GM10248 (cell line): ENCODE measurements around the gene SOX15.

Experiments
- CTCF ChIA-PET: fragments of 300-600 bp; sonication (Branson Sonifier 250); formaldehyde crosslinking; extraction: SDS; loops from one replicate; lab custom pipeline; 2021; ENCODE audit warnings: antibody characterized with exemption; lab: Yijun Ruan, JAX
- POLR2A ChIA-PET: fragments of 350-650 bp; sonication (Branson Sonifier 250); formaldehyde crosslinking; extraction: SDS; loops from one replicate; lab custom pipeline; 2020; ENCODE audit warnings: antibody characterized with exemption; lab: Yijun Ruan, JAX
- DNase-seq: peaks from one replicate; pipeline ENCODE4 v3.0.0; 2012; ENCODE audit errors: extremely low spot score
- TF ChIP-seq, protein P1 (sequence below): IDR thresholded peaks from 2 replicates; pipeline ENCODE4 v1.5.1; 2012; ENCODE audit warnings: mild to moderate bottlenecking, low read depth; ENCODE audit errors: extremely low read depth, missing control alignments, control extremely low read depth

Gene SOX15

DNA sequence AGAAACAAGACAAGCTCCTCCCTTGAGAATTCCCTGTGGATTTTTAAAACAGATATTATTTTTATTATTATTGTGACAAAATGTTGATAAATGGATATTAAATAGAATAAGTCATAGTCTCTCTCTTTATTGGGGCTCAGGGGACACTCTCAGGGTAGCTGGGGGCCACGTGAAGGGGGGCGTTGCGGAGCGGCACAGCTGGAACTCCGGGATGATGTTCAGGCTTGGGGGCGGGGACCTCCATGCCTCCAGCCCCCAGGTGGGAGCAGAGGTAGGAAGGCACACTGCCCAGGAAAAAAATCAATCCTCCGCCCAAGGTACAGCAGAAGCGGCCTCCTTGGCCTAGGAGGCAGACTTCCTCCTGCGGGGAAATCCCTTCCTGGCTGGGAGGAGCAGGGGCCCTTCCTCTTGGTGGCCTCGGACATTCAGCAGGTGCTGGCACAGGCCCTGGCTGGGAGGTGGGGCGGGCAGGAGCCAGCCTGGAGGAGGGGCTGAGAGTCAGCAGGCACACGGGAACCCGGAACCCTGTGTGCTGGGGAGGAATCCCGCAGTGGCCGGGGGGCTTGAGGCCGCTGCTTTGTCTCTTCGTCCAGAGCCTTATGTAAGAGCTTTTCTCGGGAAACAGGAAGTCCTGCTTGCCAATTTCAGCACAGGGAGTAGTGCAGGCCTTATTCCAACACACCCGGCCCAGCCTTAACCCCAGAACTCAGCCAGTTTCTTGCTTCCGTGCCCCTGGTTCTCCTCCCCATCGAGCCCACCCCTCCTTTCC is 31.9 kb downstream of the SOX15 start:
- peak; percentile 59 for DNase-seq
- TF ChIP-seq, protein P1, sequence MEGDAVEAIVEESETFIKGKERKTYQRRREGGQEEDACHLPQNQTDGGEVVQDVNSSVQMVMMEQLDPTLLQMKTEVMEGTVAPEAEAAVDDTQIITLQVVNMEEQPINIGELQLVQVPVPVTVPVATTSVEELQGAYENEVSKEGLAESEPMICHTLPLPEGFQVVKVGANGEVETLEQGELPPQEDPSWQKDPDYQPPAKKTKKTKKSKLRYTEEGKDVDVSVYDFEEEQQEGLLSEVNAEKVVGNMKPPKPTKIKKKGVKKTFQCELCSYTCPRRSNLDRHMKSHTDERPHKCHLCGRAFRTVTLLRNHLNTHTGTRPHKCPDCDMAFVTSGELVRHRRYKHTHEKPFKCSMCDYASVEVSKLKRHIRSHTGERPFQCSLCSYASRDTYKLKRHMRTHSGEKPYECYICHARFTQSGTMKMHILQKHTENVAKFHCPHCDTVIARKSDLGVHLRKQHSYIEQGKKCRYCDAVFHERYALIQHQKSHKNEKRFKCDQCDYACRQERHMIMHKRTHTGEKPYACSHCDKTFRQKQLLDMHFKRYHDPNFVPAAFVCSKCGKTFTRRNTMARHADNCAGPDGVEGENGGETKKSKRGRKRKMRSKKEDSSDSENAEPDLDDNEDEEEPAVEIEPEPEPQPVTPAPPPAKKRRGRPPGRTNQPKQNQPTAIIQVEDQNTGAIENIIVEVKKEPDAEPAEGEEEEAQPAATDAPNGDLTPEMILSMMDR: no peak
- CTCF ChIA-PET: interaction anchor here (0.7 to 6.5 kb wide), 7 partner anchors 8 to 231 kb away, joined by 3 to 55 read pairs (median 3); partner anchors contain the start of genes KCTD11, TMEM102 and TMEM95
- POLR2A ChIA-PET: interaction anchor here (0.6 kb wide), 1 partner anchor 21 kb away, joined by 3 read pairs; the partner anchor contains the start of gene CD68

DNA sequence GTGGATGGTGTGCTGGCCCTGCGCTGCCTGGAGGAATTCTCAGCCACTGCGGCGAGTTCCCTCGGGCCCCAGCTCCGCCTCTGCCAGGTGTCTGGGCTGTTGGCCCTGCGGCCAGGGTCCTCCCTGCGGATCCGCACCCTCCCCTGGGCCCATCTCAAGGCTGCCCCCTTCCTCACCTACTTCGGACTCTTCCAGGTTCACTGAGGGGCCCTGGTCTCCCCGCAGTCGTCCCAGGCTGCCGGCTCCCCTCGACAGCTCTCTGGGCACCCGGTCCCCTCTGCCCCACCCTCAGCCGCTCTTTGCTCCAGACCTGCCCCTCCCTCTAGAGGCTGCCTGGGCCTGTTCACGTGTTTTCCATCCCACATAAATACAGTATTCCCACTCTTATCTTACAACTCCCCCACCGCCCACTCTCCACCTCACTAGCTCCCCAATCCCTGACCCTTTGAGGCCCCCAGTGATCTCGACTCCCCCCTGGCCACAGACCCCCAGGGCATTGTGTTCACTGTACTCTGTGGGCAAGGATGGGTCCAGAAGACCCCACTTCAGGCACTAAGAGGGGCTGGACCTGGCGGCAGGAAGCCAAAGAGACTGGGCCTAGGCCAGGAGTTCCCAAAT is 32.6 kb downstream of the SOX15 start:
- CTCF ChIA-PET: interaction anchor here (0.7 to 6.5 kb wide), 5 partner anchors 9 to 230 kb away, joined by 3 to 55 read pairs (median 3); partner anchors contain the start of genes KCTD11 and TMEM95
- POLR2A ChIA-PET: interaction anchor here (1.0 kb wide), 1 partner anchor 16 kb away, joined by 3 read pairs; no protein-coding TSS in a partner anchor
- TF ChIP-seq, protein P1: no peak
- no peak for DNase-seq

DNA sequence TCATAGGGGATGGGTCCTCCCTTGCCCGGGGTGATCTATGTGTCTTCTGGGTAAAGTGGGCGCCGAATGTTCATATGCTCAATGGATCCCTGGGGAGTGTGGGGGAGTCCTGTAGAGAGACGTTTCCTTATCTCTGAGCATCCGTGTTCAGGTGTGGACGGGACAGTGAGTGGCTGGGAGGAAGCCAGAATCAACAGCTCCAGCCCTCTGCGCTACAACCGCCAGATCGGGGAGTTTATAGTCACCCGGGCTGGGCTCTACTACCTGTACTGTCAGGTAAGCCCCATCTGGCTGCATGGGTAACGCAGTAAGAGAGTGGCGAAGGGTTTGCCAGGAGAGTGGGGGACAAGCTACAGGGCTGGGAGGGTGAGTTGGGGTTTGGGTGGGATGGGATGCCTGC is 33.3 kb downstream of the SOX15 start:
- no peak for DNase-seq
- TF ChIP-seq, protein P1: no peak
- POLR2A ChIA-PET: interaction anchor here (1.0 kb wide), 1 partner anchor 17 kb away, joined by 3 read pairs; no protein-coding TSS in a partner anchor
- CTCF ChIA-PET: interaction anchor here (2.9 to 6.5 kb wide), 2 partner anchors 41 to 202 kb away, joined by 24 to 55 read pairs; partner anchors contain the start of genes KCTD11 and TMEM95

DNA sequence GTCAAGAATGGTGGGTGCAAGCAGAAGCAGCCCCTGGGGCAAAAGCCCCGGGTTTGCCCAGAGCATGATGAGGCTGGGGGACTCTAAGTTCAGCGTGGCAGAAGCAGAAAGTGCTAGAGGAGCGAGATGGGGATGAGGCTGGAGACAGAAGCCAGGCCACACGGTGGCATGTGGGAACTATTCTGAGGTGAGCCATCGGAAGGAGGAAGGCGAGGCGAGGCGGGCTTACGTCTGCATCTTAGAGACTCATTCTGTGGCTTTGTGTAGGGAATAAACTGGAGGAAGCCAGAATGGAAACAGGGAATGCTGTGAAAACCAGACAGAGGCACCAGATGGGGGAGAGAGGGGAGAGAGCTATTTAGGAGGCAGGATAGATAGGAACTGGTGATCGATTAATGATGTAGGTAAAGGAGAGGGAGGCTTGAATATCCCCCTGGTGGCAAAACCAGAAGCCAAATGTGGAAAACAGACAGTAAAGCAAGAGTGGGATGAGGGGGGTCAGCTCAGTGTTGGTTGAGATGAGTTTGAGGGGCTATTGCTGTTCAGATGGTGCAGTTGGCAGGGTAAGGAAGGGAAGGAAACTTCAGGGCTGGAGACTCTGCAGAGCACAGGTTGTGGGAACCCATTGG is 34.5 kb downstream of the SOX15 start:
- TF ChIP-seq, protein P1: no peak
- ChIA-PET POLR2A (interaction anchor here (0.6 kb wide), 1 partner anchor 117 kb away, joined by 3 read pairs; no protein-coding TSS in a partner anchor), CTCF (interaction anchor here (2.4 kb wide), 1 partner anchor 41 kb away, joined by 6 read pairs; no protein-coding TSS in a partner anchor)
- no peak for DNase-seq

DNA sequence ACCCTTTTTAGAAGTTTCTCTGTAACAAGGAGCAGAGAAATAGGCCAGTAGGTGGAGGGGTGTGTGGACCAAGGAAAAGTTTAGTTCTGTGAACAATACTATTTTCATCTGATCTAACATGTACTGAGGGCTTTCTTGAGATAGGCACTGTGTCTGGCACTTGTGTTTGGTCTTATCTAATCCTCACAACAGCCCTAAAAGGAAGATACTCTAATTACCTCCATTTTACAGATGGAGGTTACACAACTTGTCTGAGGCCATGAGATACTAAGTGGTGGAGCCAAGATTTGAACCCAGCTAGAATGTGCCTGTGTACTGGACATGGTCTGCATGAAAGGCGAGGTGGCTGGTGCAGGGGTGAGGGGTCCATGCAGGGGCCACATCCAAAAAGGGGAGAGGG is 36.5 kb downstream of the SOX15 start:
- ChIA-PET CTCF (interaction anchor here (0.8 to 1.8 kb wide), 3 partner anchors 7 to 36 kb away, joined by 3 to 16 read pairs (median 3); partner anchors contain the start of gene SENP3), POLR2A (interaction anchor here (0.7 kb wide), 1 partner anchor 21 kb away, joined by 6 read pairs; no protein-coding TSS in a partner anchor)
- DNase-seq: no peak
- TF ChIP-seq, protein P1: no peak
